HG03520 (cell line): ENCODE data around the gene OR2V2.
"Not testable (repeated sequence)": the region's sequence is repeated elsewhere in the genome, so short reads cannot be mapped to it uniquely, and the experiment has no call there.

ENCODE experiments used
- ATAC-seq: cut with Tn5 transposase; IDR thresholded peaks from one replicate; pipeline ENCODE4 v1.9.1; 2021; ENCODE audit warnings: mild to moderate bottlenecking, moderate library complexity; ENCODE audit not compliant: unreplicated experiment

OR2V2 gene

GRCh38 chr5:181146927-181147636 is at the start of gene OR2V2:
Gene OR2V2, plus strand, starts transcription at chr5:181147586. Its CDS starts 7,357 bp downstream, at chr5:181154943.
- ATAC-seq: not testable (repeated sequence)

- not testable (repeated sequence) for ATAC-seq
These were observed 49.5 kb upstream of the OR2V2 start for GRCh38 chr5:181097759-181098491.

- no peak for ATAC-seq
These were observed 48.4 kb upstream of the OR2V2 start for GRCh38 chr5:181098762-181099601.

- ATAC-seq: no peak
These were observed 47.7 kb upstream of the OR2V2 start for GRCh38 chr5:181099602-181100086.

GRCh38 chr5:181100121-181100875 is 47.1 kb upstream of the OR2V2 start:
- no peak for ATAC-seq

- not testable (repeated sequence) for ATAC-seq
These were observed 46.2 kb upstream of the OR2V2 start for GRCh38 chr5:181101030-181101641.

- not testable (repeated sequence) for ATAC-seq
These were observed 45.3 kb upstream of the OR2V2 start for GRCh38 chr5:181101930-181102674.

GRCh38 chr5:181104259-181104568 is 43.2 kb upstream of the OR2V2 start:
- not testable (repeated sequence) for ATAC-seq

- ATAC-seq: not testable (repeated sequence)
These were observed 42.6 kb upstream of the OR2V2 start for GRCh38 chr5:181104606-181105390.

GRCh38 chr5:181105391-181106025 is 41.9 kb upstream of the OR2V2 start:
- no peak for ATAC-seq

- no peak for ATAC-seq
These were observed 39.7 kb upstream of the OR2V2 start for GRCh38 chr5:181107699-181108098.

GRCh38 chr5:181108578-181109165 is 38.7 kb upstream of the OR2V2 start:
- no peak for ATAC-seq

- ATAC-seq: no peak
These were observed 37.8 kb upstream of the OR2V2 start for GRCh38 chr5:181109489-181110013.

- no peak for ATAC-seq
These were observed 36.4 kb upstream of the OR2V2 start for GRCh38 chr5:181111010-181111409.

GRCh38 chr5:181112476-181112875 is 34.9 kb upstream of the OR2V2 start:
- no peak for ATAC-seq

- ATAC-seq: not testable (repeated sequence)
These were observed 33.8 kb upstream of the OR2V2 start for GRCh38 chr5:181113572-181113971.

- no peak for ATAC-seq
These were observed 33.0 kb upstream of the OR2V2 start for GRCh38 chr5:181114284-181114843.
